MCF 10A (cell line): ENCODE measurements around the gene DBN1. TPM values are rescaled to one million over a fixed set of nuclear protein-coding genes. Genes with fewer than 3 reads are reported as not detected.

Experiments
- BruUV-seq: library from RNA; stranded (reverse); fragments of 400-500 nt; replicated peaks from 2 replicates; lab custom pipeline; 2021; lab: Mats Ljungman, UMichigan
- CTCF ChIA-PET: fragments of 300-600 bp; sonication (Branson Sonifier 250); formaldehyde crosslinking; extraction: SDS; loops from one replicate; lab custom pipeline; 2021; ENCODE audit warnings: antibody characterized with exemption, inconsistent platforms; lab: Yijun Ruan, JAX
- POLR2A ChIA-PET: fragments of 300-600, 350-650 bp; sonication (Branson Sonifier 250); formaldehyde crosslinking; extraction: SDS; loops from one replicate; lab custom pipeline; 2020; ENCODE audit warnings: antibody characterized with exemption, inconsistent platforms; lab: Yijun Ruan, JAX
- DNase-seq: peaks from one replicate; pipeline ENCODE4 v3.0.0-alpha.2; 2018; ENCODE audit not compliant: unreplicated experiment
- H3K27ac Mint-ChIP-seq: one replicate; pipeline ENCODE4 v1.8.0; 2022; ENCODE audit warnings: mild to moderate bottlenecking, low read depth, mixed read lengths; ENCODE audit not compliant: unreplicated experiment
- H3K27me3 Mint-ChIP-seq: one replicate; pipeline ENCODE4 v1.8.0; 2022; ENCODE audit warnings: mixed read lengths; ENCODE audit not compliant: insufficient read depth, unreplicated experiment
- H3K36me3 Mint-ChIP-seq: one replicate; pipeline ENCODE4 v1.8.0; 2022; ENCODE audit warnings: mild to moderate bottlenecking, moderate library complexity, mixed read lengths; ENCODE audit not compliant: insufficient read depth, unreplicated experiment
- H3K4me1 Mint-ChIP-seq: one replicate; pipeline ENCODE4 v1.8.0; 2022; ENCODE audit warnings: mixed read lengths; ENCODE audit not compliant: insufficient read depth, unreplicated experiment
- H3K4me3 Mint-ChIP-seq: one replicate; pipeline ENCODE4 v1.8.0; 2022; ENCODE audit warnings: mild to moderate bottlenecking, moderate library complexity, mixed read lengths; ENCODE audit not compliant: unreplicated experiment
- H3K9me3 Mint-ChIP-seq: one replicate; pipeline ENCODE4 v1.8.0; 2022; ENCODE audit warnings: mixed read lengths; ENCODE audit not compliant: unreplicated experiment
- CTCF ChIP-seq: fragments of 200-600 bp; IDR thresholded peaks from one replicate; pipeline ENCODE4 v1.8.0; 2022; ENCODE audit warnings: antibody characterized with exemption, mild to moderate bottlenecking; ENCODE audit not compliant: unreplicated experiment
- intact Hi-C: fragments of 100-400 bp; cut with micrococcal nuclease; formaldehyde crosslinking; loops from 2 replicates; pipeline ENCODE4 v1.14.1; 2022
- total RNA-seq: library from RNA; stranded (reverse); gene quantifications from 2 replicates; pipeline ENCODE4 v1.2.3, GENCODE V29; 2022

The DBN1 gene
- total RNA-seq, 1 experiment from 2014 or later: 165 TPM

GRCh38 chr5:177507165-177507564 lies 33.7 kb upstream of the DBN1 start:
- CTCF ChIA-PET: interaction anchor here (0.8 to 3.0 kb wide), 8 partner anchors 10 to 393 kb away, joined by 3 to 12 read pairs (median 4); partner anchors contain the start of gene PDLIM7
- intact Hi-C loops: no loop called here
- Mint-ChIP-seq H3K4me1 (peaks cover 13% of the 10 kb centered on the region), H3K27ac (no peak overlapping the region), H3K36me3 (peaks cover 20% of the 10 kb centered on the region), H3K9me3 (no peaks in the 10 kb centered on the region), H3K4me3 (no peak overlapping the region), H3K27me3 (no peaks in the 10 kb centered on the region)
- peak; percentile 31 for TF ChIP-seq CTCF
- POLR2A ChIA-PET: interaction anchor here (1.0 kb wide), 1 partner anchor 9 kb away, joined by 4 read pairs; no protein-coding TSS in a partner anchor
- BruUV-seq: no TSS peak
- no peak for DNase-seq

- intact Hi-C loops: no loop called here
- Mint-ChIP-seq H3K4me1 (peaks cover 24% of the 10 kb centered on the region), H3K4me3 (no peak overlapping the region), H3K27me3 (no peaks in the 10 kb centered on the region), H3K36me3 (peaks cover 5% of the 10 kb centered on the region), H3K27ac (no peak overlapping the region), H3K9me3 (no peaks in the 10 kb centered on the region)
- BruUV-seq: no TSS peak
- POLR2A ChIA-PET: no interaction called here
- CTCF ChIA-PET: interaction anchor here (0.7 to 2.7 kb wide), 3 partner anchors 12 to 136 kb away, joined by 3 to 12 read pairs (median 4); partner anchors contain the start of gene DDX41
- TF ChIP-seq CTCF: no peak
- DNase-seq: no peak
Measured at GRCh38 chr5:177505075-177505474, 31.6 kb upstream of the DBN1 start.

- Mint-ChIP-seq H3K4me3 (no peak overlapping the region), H3K9me3 (no peaks in the 10 kb centered on the region), H3K4me1 (peaks cover 24% of the 10 kb centered on the region), H3K27ac (no peak overlapping the region), H3K36me3 (no peaks in the 10 kb centered on the region), H3K27me3 (no peaks in the 10 kb centered on the region)
- no peak for TF ChIP-seq CTCF
- ChIA-PET POLR2A (interaction anchor here (2.4 kb wide), 1 partner anchor 12 kb away, joined by 17 read pairs; the partner anchor contains the start of gene DDX41), CTCF (interaction anchor here (0.7 to 5.5 kb wide), 3 partner anchors 13 to 51 kb away, joined by 4 to 56 read pairs (median 4); partner anchors contain the start of gene DDX41)
- no TSS peak for BruUV-seq
- no peak for DNase-seq
- intact Hi-C loops: loop anchor here (5.0 kb wide), 3 partner anchors 88 to 392 kb away; partner anchors contain the start of gene TMED9
Measured at GRCh38 chr5:177504086-177505056, 30.9 kb upstream of the DBN1 start.
